Right atrium auricular region (tissue), 2 donors: ENCODE data around the gene STK32B. TPM values are rescaled to one million over a fixed set of nuclear protein-coding genes. Genes with fewer than 3 reads are reported as not detected.

Experiments used
- DNase-seq: peaks from one replicate; pipeline ENCODE4 v3.0.0-alpha.2; 2019; ENCODE audit warnings: low spot score
- H3K27ac ChIP-seq, 2 donors: fragments of 200-600 bp; sonication (generic); 1 replicate in 1 of 2; 2 replicates in 1 of 2; pipeline ENCODE4 v1.5.1; 2016 to 2019
- H3K27me3 ChIP-seq, 2 donors: fragments of 200-600 bp; sonication (generic); one replicate each; pipeline versions ENCODE4 v1.5.1 to v1.6.0; 2017 to 2019
- H3K36me3 ChIP-seq: fragments of 200-600 bp; sonication (generic); one replicate; pipeline ENCODE4 v1.5.1; 2016
- H3K4me1 ChIP-seq, 2 donors: fragments of 200-600 bp; sonication (generic); one replicate each; pipeline versions ENCODE4 v1.5.1 to v1.6.0; 2017 to 2019
- H3K4me3 ChIP-seq, 2 donors: fragments of 200-600 bp; sonication (generic); 1 replicate in 1 of 2; 2 replicates in 1 of 2; pipeline ENCODE4 v1.5.1; 2017 to 2019; ENCODE audit warnings: mild to moderate bottlenecking in 1 of 2, moderate library complexity in 1 of 2
- H3K9me3 ChIP-seq, 2 donors: fragments of 200-600 bp; sonication (generic); one replicate each; pipeline ENCODE4 v1.5.1; 2019
- total RNA-seq, 2 donors: library from RNA; depleted of rRNA; stranded (reverse); fragments of >200 nt; gene quantifications; one replicate each; pipeline ENCODE4 v1.1.0, GENCODE V29; 2016
- TF ChIP-seq, protein P1 (sequence below), 2 donors: fragments of 200-600 bp; sonication (generic); IDR thresholded peaks; one replicate each; pipeline ENCODE4 v1.5.1; 2019; ENCODE audit warnings: antibody characterized with exemption in 2 of 2

Gene STK32B
- total RNA-seq, 2 donors from 2014 or later, result 0.31 to 0.59 TPM

DNA sequence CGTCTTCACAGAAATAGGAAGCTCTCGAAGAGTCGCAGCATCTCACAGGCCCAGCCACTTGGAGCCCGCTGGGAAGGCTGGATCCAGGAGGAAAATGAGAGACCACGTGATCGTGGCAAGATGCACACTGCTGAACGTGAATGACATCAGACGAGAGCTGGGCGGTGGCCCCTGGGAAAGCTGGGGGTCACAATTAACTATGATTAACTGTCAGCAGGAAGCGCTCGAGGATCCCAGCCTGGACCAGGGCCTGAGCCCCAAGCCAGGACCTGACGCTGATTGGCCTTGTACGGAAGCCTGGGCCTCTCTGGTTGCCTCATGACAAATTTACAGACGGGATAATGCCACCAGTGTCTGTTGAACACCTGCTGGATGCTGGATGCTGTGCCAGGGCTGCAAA is 335.6 kb downstream of the STK32B start:
- TF ChIP-seq, protein P1, sequence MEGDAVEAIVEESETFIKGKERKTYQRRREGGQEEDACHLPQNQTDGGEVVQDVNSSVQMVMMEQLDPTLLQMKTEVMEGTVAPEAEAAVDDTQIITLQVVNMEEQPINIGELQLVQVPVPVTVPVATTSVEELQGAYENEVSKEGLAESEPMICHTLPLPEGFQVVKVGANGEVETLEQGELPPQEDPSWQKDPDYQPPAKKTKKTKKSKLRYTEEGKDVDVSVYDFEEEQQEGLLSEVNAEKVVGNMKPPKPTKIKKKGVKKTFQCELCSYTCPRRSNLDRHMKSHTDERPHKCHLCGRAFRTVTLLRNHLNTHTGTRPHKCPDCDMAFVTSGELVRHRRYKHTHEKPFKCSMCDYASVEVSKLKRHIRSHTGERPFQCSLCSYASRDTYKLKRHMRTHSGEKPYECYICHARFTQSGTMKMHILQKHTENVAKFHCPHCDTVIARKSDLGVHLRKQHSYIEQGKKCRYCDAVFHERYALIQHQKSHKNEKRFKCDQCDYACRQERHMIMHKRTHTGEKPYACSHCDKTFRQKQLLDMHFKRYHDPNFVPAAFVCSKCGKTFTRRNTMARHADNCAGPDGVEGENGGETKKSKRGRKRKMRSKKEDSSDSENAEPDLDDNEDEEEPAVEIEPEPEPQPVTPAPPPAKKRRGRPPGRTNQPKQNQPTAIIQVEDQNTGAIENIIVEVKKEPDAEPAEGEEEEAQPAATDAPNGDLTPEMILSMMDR (IDR thresholded peaks at IDR 0.05), result no peak
- no peaks in the 10 kb centered on the region for H3K27me3 ChIP-seq
- H3K27ac ChIP-seq, result no peak overlapping the region
- DNase-seq, result no peak
- peaks cover 0 to 6% of the 10 kb centered on the region in 2 donors for H3K4me1 ChIP-seq
- H3K4me3 ChIP-seq, result no peak overlapping the region
- no peaks in the 10 kb centered on the region for H3K9me3 ChIP-seq
- no peaks in the 10 kb centered on the region for H3K36me3 ChIP-seq

DNA sequence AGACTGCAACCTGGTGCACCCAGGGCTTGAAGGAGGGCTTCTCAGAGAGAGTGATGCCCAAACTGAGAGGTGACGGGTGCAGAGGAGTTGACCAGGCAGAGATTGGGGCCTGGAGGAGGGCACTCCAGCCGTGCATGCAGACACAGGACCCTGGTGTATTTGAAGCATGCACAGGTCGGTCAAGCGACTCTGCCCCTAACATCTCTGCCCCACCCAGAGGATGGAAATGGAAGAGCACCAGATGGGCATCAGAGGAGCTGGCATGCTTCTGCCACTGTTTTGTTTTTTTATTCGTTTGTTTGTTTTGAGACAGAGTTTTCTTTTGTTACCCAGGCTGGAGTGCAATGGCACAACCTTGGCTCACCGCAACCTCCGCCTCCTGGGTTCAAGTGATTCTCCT is 336.2 kb downstream of the STK32B start:
- Histone ChIP-seq H3K27ac (no peak overlapping the region), H3K9me3 (no peaks in the 10 kb centered on the region), H3K27me3 (no peaks in the 10 kb centered on the region), H3K4me1 (peaks cover 0 to 6% of the 10 kb centered on the region in 2 donors), H3K36me3 (no peaks in the 10 kb centered on the region), H3K4me3 (no peak overlapping the region)
- DNase-seq, result no peak
- TF ChIP-seq, protein P1 (IDR thresholded peaks at IDR 0.05), result no peak

DNA sequence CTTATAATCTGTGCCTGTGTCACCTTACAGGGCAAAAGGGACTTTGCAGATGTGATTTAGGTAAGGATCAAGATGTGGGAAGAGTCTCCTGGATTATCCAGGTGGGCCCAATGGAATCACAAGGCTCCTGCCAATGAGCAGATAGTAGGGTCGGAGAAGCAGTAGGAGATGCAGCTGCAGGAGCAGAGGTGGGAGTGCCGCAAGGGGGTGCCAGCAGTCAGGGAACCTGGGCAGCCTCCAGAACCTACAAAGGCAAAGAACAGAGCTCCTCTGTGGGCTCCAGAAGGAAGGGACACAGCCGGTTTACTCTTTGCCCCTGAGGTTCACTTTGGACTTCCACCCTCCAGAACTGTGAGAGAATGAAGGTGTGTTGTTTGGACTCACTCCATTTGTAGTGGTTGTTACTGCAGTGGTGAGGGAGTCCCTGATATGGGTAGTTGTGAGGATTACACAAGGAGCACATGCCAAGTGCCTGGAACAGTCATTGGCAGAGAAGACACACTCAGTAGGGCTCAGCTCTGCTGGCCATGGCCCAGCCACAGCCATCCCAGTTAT is 338.6 kb downstream of the STK32B start:
- H3K4me3 ChIP-seq, result no peak overlapping the region
- TF ChIP-seq, protein P1 (IDR thresholded peaks at IDR 0.05), result no peak
- no peaks in the 10 kb centered on the region for H3K9me3 ChIP-seq
- no peak overlapping the region for H3K27ac ChIP-seq
- peaks cover 0 to 6% of the 10 kb centered on the region in 2 donors for H3K4me1 ChIP-seq
- DNase-seq, result no peak
- H3K36me3 ChIP-seq, result no peaks in the 10 kb centered on the region
- H3K27me3 ChIP-seq, result no peaks in the 10 kb centered on the region

DNA sequence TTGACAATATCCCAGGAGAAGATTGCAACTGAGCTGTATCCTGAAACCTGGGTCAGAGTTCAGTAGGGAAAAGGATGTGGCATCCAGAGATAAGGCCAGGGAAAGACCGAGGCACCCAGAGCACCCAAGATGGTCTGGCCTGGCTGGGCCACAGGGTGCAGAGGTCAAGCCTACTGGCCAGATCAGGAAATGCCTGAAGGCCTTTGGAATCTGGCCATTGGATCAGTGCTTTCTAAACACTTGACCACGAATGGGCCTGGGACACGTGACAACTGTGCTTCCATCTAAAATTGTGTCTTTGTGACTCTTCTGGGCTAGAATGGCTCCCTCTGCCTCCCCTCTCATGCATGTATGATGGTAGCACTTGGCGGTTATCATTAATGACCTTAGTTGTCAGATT is 340.2 kb downstream of the STK32B start:
- DNase-seq, result no peak
- Histone ChIP-seq H3K4me3 (no peak overlapping the region), H3K36me3 (no peaks in the 10 kb centered on the region), H3K9me3 (no peaks in the 10 kb centered on the region), H3K27me3 (no peaks in the 10 kb centered on the region), H3K4me1 (no peaks in the 10 kb centered on the region), H3K27ac (no peak overlapping the region)
- TF ChIP-seq, protein P1 (IDR thresholded peaks at IDR 0.05), result no peak

DNA sequence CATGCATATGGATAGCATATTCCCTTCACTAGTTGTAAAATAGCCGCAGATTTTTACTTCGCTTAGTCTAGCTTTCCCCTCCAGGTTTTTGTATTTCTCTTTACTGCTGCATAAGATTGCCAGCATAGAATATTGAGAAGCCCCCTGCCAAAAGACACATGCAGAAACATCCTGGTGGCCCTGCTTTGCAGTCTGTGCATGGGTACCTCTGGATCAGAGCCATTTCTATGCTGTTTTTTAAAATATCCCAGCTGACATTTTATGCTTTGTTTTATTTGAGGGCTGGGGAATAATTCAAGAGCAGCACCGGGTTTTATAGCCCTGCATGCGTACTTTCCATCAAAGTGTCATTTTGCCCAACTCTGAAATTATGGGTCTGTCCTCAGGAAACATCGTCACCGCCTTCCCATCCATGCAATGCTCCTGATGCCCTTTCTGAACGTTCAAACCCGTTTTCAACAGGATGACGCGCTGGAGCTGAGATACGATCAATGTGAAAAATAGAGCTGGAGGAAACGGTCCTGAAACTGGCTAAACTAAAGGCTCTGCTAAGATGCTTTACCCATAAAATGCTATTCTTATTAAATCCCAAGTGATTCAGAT is 342.7 kb downstream of the STK32B start:
- no peak for DNase-seq
- no peak overlapping the region for H3K27ac ChIP-seq
- no peak overlapping the region for H3K4me3 ChIP-seq
- H3K4me1 ChIP-seq, result no peaks in the 10 kb centered on the region
- H3K36me3 ChIP-seq, result no peaks in the 10 kb centered on the region
- no peaks in the 10 kb centered on the region for H3K9me3 ChIP-seq
- no peaks in the 10 kb centered on the region for H3K27me3 ChIP-seq
- TF ChIP-seq, protein P1 (IDR thresholded peaks at IDR 0.05), result no peak

DNA sequence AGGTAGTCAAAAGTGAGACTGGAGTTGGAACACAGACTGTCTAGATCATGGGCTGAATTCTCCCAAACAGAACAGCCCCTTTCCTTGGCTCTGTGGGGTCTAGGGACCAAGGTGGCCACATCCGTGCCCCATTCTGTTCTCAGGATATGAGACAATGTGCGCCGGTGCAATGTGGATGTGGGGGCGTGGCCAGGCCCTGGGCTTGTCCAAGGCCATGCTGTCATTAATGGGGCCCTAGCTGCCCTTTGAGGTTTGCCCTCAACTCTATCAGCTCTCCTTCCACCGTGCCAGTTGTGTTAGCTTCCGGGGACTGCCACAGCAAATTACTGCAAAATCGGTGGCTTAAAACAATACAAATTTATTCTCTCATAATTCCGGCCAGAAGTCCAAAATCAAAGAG is 344.5 kb downstream of the STK32B start:
- H3K27ac ChIP-seq, result no peak overlapping the region
- TF ChIP-seq, protein P1 (IDR thresholded peaks at IDR 0.05), result no peak
- no peak for DNase-seq
- H3K4me3 ChIP-seq, result no peak overlapping the region
- no peaks in the 10 kb centered on the region for H3K27me3 ChIP-seq
- H3K4me1 ChIP-seq, result no peaks in the 10 kb centered on the region
- no peaks in the 10 kb centered on the region for H3K9me3 ChIP-seq
- no peaks in the 10 kb centered on the region for H3K36me3 ChIP-seq
